Spleen (tissue), 13 donors: ENCODE measurements around the gene GCDH. TPM values are rescaled to one million over a fixed set of nuclear protein-coding genes. Genes with fewer than 3 reads are reported as not detected.
A peak's percentile ranks its signal among the peaks of the same experiment; 100 is the strongest.
"Not testable (repeated sequence)": the region's sequence is repeated elsewhere in the genome, so short reads cannot be mapped to it uniquely, and the experiment has no call there.

ENCODE experiments used
- DNase-seq: peaks from one replicate; pipeline ENCODE4 v3.0.0-alpha.2; 2020
- H3K27ac ChIP-seq, 8 donors: fragments of 200-600 bp; sonication (generic) in 7 of 8; 1 replicate in 4 of 8; 2 replicates in 4 of 8; pipeline versions ENCODE4 v1.5.0 to v1.8.0; 2016 to 2021; ENCODE audit warnings: inconsistent platforms in 4 of 8, mild to moderate bottlenecking in 4 of 8, moderate library complexity in 1 of 8
- H3K27me3 ChIP-seq, 7 donors: fragments of 200-600 bp; sonication (generic) in 6 of 7; replicated peaks in 1 of 7; 1 replicate in 4 of 7; 2 replicates in 3 of 7; pipeline versions ENCODE4 v1.5.0 to v1.8.0; 2016 to 2021; ENCODE audit warnings: inconsistent platforms in 3 of 7, mild to moderate bottlenecking in 1 of 7
- H3K36me3 ChIP-seq, 6 donors: fragments of 200-600 bp; sonication (generic) in 5 of 6; 1 replicate in 4 of 6; 2 replicates in 2 of 6; pipeline versions ENCODE4 v1.5.0 to v1.8.0; 2016 to 2021; ENCODE audit warnings: inconsistent platforms in 2 of 6
- H3K4me1 ChIP-seq, 6 donors: fragments of 200-600 bp; sonication (generic) in 5 of 6; 1 replicate in 3 of 6; 2 replicates in 3 of 6; pipeline versions ENCODE4 v1.5.0 to v1.8.0; 2016 to 2021; ENCODE audit warnings: inconsistent platforms in 3 of 6
- H3K4me3 ChIP-seq, 8 donors: fragments of 200-600 bp; sonication (generic) in 7 of 8; 1 replicate in 4 of 8; 2 replicates in 4 of 8; pipeline versions ENCODE4 v1.5.0 to v1.8.0; 2016 to 2021; ENCODE audit warnings: inconsistent platforms in 4 of 8, mild to moderate bottlenecking in 4 of 8, moderate library complexity in 2 of 8
- H3K9me3 ChIP-seq, 8 donors: fragments of 200-600 bp; sonication (generic) in 7 of 8; 1 replicate in 4 of 8; 2 replicates in 4 of 8; pipeline versions ENCODE4 v1.5.0 to v1.8.0; 2016 to 2021; ENCODE audit warnings: inconsistent platforms in 4 of 8
- CTCF ChIP-seq, 11 experiments: fragments of 200-600 bp in 7 of 11; fragments of 450-650 bp in 4 of 11; sonication (generic) in 4 of 11; IDR thresholded peaks in 8 of 11; conservative IDR thresholded peaks in 3 of 11; 1 replicate in 7 of 11; 2 replicates in 4 of 11; pipeline versions ENCODE4 v1.4.0 to v1.8.0; 2016 to 2021; ENCODE audit warnings: antibody characterized with exemption in 11 of 11, inconsistent platforms in 4 of 11, mild to moderate bottlenecking in 1 of 11
- POLR2A ChIP-seq, 3 donors: fragments of 450-650 bp; IDR thresholded peaks; one replicate each; pipeline ENCODE4 v1.5.1; 2017; ENCODE audit warnings: antibody characterized with exemption in 3 of 3, mild to moderate bottlenecking in 1 of 3
- POLR2AphosphoS5 ChIP-seq, 3 donors: sonication (generic); formaldehyde crosslinking; IDR thresholded peaks; one replicate each; pipeline ENCODE4 v1.5.1; 2017; ENCODE audit warnings: antibody characterized with exemption in 3 of 3
- WGBS, 5 donors: extraction: QIAGEN DNeasy Blood & Tissue Kit in 3 of 5; methylation state at CpG; one replicate each; pipeline versions ENCODE4 v1.1.5 to v1.1.7; 2013 to 2018; 5-methylcytosine and 5-hydroxymethylcytosine counted together
- intact Hi-C: fragments of 100-400 bp; cut with DNase I; formaldehyde crosslinking; loops from one replicate; pipeline ENCODE4 v1.15.0; 2023; ENCODE audit warnings: low total_unique reads
- long read RNA-seq, 2 donors: transcript quantifications; one replicate each; lab custom pipeline, GENCODE V29; 2026
- polyA plus RNA-seq, 3 donors: library from polyadenylated mRNA; stranded (reverse); fragments of 200-250 nt; gene quantifications; one replicate each; pipeline ENCODE4 v1.2.1, GENCODE V29; 2013
- total RNA-seq, 7 donors: library from RNA; depleted of rRNA in 3 of 7; stranded (reverse); fragments of >200 nt in 3 of 7; fragmentation: NEBNext Ultra II Directional in 4 of 7; extraction: Animal tissue kit (Norgen Biotek cat#: 25700) in 4 of 7; gene quantifications; one replicate each; pipeline versions ENCODE4 v1.1.0 to v1.2.1, GENCODE V29; 2016 to 2021
- donor health status: healthy with polysubstance abuse.
- donor health status: DM: no; HTN: no; CAD: no; lungs with moderate emphysema.
- donor health status: DM: no; HTN: no; CAD: no.
- donor health status: Bipolar disorder and iron deficiency.
- donor health status: healthy.
- donor health status: DM: no; HTN: no; CAD: no.
- donor health status: DM: yes; HTN: yes; CAD: no.

Gene GCDH
- total RNA-seq = 10 to 100 TPM; 19.0 to 48.4 (median 29.3) TPM
- 10 to 100 TPM; 16.3 to 29.4 (median 20.1) TPM for polyA plus RNA-seq
- long read RNA-seq, donor 1, partial matches to known transcripts = 0 of 5 reads
- long read RNA-seq, donor 1, other reads (novel, unspliced or antisense) = 0 of 5 reads
- long read RNA-seq, donor 2, transcript GCDH-201 (12 exons, 1,956 nt) = major isoform, 6 of 7 reads
- long read RNA-seq, donor 2, partial matches to known transcripts = 0 of 7 reads
- long read RNA-seq, donor 2, other reads (novel, unspliced or antisense) = 0 of 7 reads

DNA sequence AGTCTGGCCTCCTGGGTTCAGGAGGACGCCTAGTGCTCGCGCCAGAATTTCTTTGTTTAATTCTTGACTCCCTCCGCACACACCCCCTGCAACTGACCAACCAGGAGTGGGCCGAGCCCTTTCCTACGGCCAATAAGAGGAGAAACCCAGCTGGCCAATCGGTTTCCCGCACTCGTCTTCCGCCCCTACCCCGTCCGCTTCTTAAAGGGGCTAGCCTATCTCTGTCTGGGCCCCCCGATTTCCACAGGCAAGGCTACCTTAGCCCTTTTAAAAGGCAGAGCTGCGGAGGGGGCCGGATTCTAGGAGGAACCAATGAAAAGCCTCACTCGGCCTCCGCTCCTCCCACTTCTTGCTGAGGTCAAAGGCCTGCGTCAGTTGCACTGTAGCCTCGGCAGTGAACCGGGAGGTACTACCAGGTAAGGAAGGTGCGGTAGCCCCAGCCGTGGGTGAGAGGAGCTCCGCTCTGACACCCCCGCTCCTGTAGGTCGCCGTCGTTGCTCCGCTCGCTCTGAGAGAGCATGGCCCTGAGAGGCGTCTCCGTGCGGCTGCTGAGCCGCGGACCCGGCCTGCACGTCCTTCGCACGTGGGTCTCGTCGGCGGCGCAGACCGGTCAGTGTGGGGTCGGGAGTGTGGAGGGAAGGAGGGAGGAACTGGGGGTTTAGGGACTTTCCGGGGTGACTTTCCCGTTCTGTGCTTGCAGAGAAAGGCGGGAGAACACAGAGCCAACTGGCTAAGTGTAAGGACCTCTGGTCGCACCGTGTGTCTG lies at the start of gene GCDH:
GCDH (plus strand) TSS at position 374 of the 766 bp plus-strand sequence; CDS start at position 519, 145 bp downstream.
- Histone ChIP-seq H3K27me3 (peaks cover 0 to 11% (median 0%) of the 10 kb centered on the region in 7 donors), H3K9me3 (no peaks in the 10 kb centered on the region), H3K27ac (peak within 1 kb of the TSS in 7 of 8 donors; percentile 35 to 90 (median 82)), H3K36me3 (peaks cover 0 to 32% (median 17%) of the 10 kb centered on the region in 6 donors), H3K4me1 (peaks cover 9 to 43% (median 22%) of the 10 kb centered on the region in 6 donors), H3K4me3 (peak within 1 kb of the TSS; percentile 75 to 100 (median 96))
- TF ChIP-seq POLR2AphosphoS5 (IDR thresholded peaks at IDR 0.05) (peak; percentile 94 to 98 (median 95)), CTCF (IDR thresholded peaks at IDR 0.05 in 8 of 11, conservative IDR thresholded peaks at IDR 0.05 in 3 of 11) (peak in 3 of 11 experiments; percentile 21 to 39 (median 32)), POLR2A (IDR thresholded peaks at IDR 0.05) (peak in 1 of 3 donors; percentile 48)
- WGBS, 5 donors = 0% methylated on average over 29 to 49 of the region's 49 CpGs
- intact Hi-C loops = no loop called here
- peak; percentile 98 for DNase-seq

- no peak for TF ChIP-seq POLR2AphosphoS5 (IDR thresholded peaks at IDR 0.05)
- TF ChIP-seq POLR2A (IDR thresholded peaks at IDR 0.05) = no peak
- no peak for TF ChIP-seq CTCF (IDR thresholded peaks at IDR 0.05 in 8 of 11, conservative IDR thresholded peaks at IDR 0.05 in 3 of 11)
- WGBS, 5 donors = 91 to 95% (median 92%) methylated on average over 18 of the region's 18 CpGs
Measured at GRCh38 chr19:12842511-12842910, 48.4 kb upstream of the GCDH start.

GRCh38 chr19:12843328-12843727 lies 47.6 kb upstream of the GCDH start:
- H3K9me3 ChIP-seq = peaks cover 0 to 5% (median 0%) of the 10 kb centered on the region in 8 donors
- peaks cover 9 to 100% (median 64%) of the 10 kb centered on the region in 7 donors for H3K27me3 ChIP-seq
- intact Hi-C loops = no loop called here
- no peak overlapping the region for H3K4me3 ChIP-seq
- no peak for DNase-seq
- no peaks in the 10 kb centered on the region for H3K36me3 ChIP-seq
- peaks cover 5 to 41% (median 27%) of the 10 kb centered on the region in 6 donors for H3K4me1 ChIP-seq
- no peak for TF ChIP-seq POLR2A (IDR thresholded peaks at IDR 0.05)
- 79 to 97% (median 88%) methylated on average over 6 to 11 of the region's 11 CpGs for WGBS, 5 donors
- no peak overlapping the region for H3K27ac ChIP-seq

More at GRCh38 chr19:12842511-12842910, 48.4 kb upstream of the GCDH start:
- no peak for DNase-seq
- intact Hi-C loops = no loop called here
- H3K36me3 ChIP-seq = no peaks in the 10 kb centered on the region
- H3K27me3 ChIP-seq = peaks cover 9 to 100% (median 70%) of the 10 kb centered on the region in 7 donors
- no peak overlapping the region for H3K4me3 ChIP-seq
- peaks cover 4 to 39% (median 24%) of the 10 kb centered on the region in 6 donors for H3K4me1 ChIP-seq
- H3K27ac ChIP-seq = no peak overlapping the region
- H3K9me3 ChIP-seq = peaks cover 0 to 5% (median 0%) of the 10 kb centered on the region in 8 donors

GRCh38 chr19:12843999-12844732 lies 46.8 kb upstream of the GCDH start:
- intact Hi-C loops = no loop called here
- 70 to 94% (median 86%) methylated on average over 3 of the region's 3 CpGs for WGBS, 5 donors

GRCh38 chr19:12846613-12847012 lies 44.3 kb upstream of the GCDH start:
- intact Hi-C loops = loop anchor here (5.0 kb wide), 1 partner anchor 84 kb away; no protein-coding TSS in a partner anchor
- Histone ChIP-seq H3K27me3 (peaks cover 3 to 87% (median 31%) of the 10 kb centered on the region in 7 donors), H3K4me1 (peaks cover 5 to 16% (median 11%) of the 10 kb centered on the region in 6 donors)
- not testable (repeated sequence) for DNase-seq, H3K4me3 ChIP-seq, H3K36me3 ChIP-seq, H3K9me3 ChIP-seq, H3K27ac ChIP-seq
- 75 to 83% (median 81%) methylated on average over 7 of the region's 7 CpGs for WGBS, 5 donors

More at GRCh38 chr19:12843999-12844732, 46.8 kb upstream of the GCDH start:
- no peak for DNase-seq
- H3K27me3 ChIP-seq = peaks cover 9 to 99% (median 55%) of the 10 kb centered on the region in 7 donors
- no peaks in the 10 kb centered on the region for H3K36me3 ChIP-seq
- no peak overlapping the region for H3K27ac ChIP-seq
- no peak for TF ChIP-seq POLR2A (IDR thresholded peaks at IDR 0.05)
- TF ChIP-seq CTCF (IDR thresholded peaks at IDR 0.05 in 8 of 11, conservative IDR thresholded peaks at IDR 0.05 in 3 of 11) = no peak
- TF ChIP-seq POLR2AphosphoS5 (IDR thresholded peaks at IDR 0.05) = no peak
- no peak overlapping the region for H3K4me3 ChIP-seq
- peaks cover 0 to 5% (median 0%) of the 10 kb centered on the region in 8 donors for H3K9me3 ChIP-seq
- H3K4me1 ChIP-seq = peaks cover 5 to 32% (median 19%) of the 10 kb centered on the region in 6 donors
